Gastroesophageal sphincter (tissue), 3 donors: ENCODE data around the gene NFYB.

Source experiments
- CTCF ChIP-seq, 4 experiments: fragments of 200-600 bp in 2 of 4; fragments of 450-650 bp in 2 of 4; sonication (generic) in 1 of 4; IDR thresholded peaks; one replicate each; pipeline ENCODE4 v1.5.1; 2017 to 2019; ENCODE audit warnings: antibody characterized with exemption in 4 of 4, mild to moderate bottlenecking in 2 of 4, moderate library complexity in 2 of 4
- POLR2A ChIP-seq, 2 donors: fragments of 450-650 bp; IDR thresholded peaks; one replicate each; pipeline ENCODE4 v1.6.1; 2017; ENCODE audit warnings: antibody characterized with exemption in 2 of 2, mild to moderate bottlenecking in 2 of 2, moderate library complexity in 1 of 2
- POLR2AphosphoS5 ChIP-seq: sonication (generic); formaldehyde crosslinking; IDR thresholded peaks from one replicate; pipeline ENCODE4 v1.6.1; 2017; ENCODE audit warnings: antibody characterized with exemption

DNA sequence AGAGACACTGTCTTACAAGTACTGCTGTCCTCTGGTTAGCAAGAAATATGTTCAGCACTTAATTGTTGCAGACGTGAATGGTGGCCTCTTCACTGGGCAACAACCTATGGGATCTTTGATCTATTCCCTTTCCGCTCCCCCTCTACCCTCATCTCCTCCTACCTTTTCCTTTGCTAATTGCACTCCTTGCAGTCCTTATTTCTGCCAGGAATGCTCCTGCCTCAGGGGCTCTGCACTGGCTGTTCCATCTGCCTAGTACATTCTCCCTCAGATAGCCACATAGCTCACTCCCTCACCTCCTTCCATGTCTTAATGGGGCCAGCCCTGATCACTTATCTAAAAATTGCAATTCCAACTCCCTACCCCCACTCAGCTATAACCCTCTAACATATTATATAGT lies 4.5 kb upstream of the NFYB start:
- TF ChIP-seq POLR2A (IDR thresholded peaks at IDR 0.05) (no peak), CTCF (IDR thresholded peaks at IDR 0.05) (no peak), POLR2AphosphoS5 (no peak)
